Measurements from ENCODE around the gene TBCCD1.
"Not testable (repeated sequence)": the region's sequence is repeated elsewhere in the genome, so short reads cannot be mapped to it uniquely, and the experiment has no call there.

The TBCCD1 gene

GRCh38 chr3:186551387-186551786 lies 15.8 kb downstream of the TBCCD1 start:
- no peak for DNase-seq

- DNase-seq: no peak
These were observed 17.6 kb downstream of the TBCCD1 start for GRCh38 chr3:186549497-186549896.

GRCh38 chr3:186544281-186544680 lies 22.9 kb downstream of the TBCCD1 start, which contains the start of gene CRYGS:
Gene CRYGS (minus strand): TSS chr3:186544380. CDS start chr3:186544326, 54 bp downstream.
- DNase-seq: no peak

- no peak for DNase-seq
These were observed 26.3 kb downstream of the TBCCD1 start for GRCh38 chr3:186540835-186541226.

GRCh38 chr3:186540221-186540834 lies 26.8 kb downstream of the TBCCD1 start:
- peak; percentile 79 to 87 for DNase-seq

DNA sequence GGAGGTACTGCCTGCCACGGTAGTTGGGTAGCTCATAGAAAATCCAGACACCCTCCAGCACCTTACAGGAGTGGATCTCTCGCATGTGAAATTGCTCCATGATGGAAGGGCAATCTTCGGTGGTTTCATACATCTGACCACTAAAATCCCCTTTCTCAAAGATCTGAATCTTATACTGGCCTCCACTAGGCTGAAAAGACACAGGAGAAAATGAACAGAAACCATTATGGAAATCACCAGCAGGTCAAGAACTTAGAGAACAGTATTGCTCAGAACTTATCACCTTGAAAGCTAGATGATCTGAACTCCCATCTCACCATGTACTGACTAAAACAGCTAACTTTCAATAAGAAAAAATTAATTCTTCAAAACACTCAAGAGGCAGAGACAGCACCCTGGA lies 28.4 kb downstream of the TBCCD1 start:
- no peak for DNase-seq

- no peak for DNase-seq
These were observed 30.0 kb downstream of the TBCCD1 start for GRCh38 chr3:186536883-186537844.

- DNase-seq: peak; percentile 40 to 67
These were observed 32.9 kb downstream of the TBCCD1 start for GRCh38 chr3:186534113-186534669.

DNA sequence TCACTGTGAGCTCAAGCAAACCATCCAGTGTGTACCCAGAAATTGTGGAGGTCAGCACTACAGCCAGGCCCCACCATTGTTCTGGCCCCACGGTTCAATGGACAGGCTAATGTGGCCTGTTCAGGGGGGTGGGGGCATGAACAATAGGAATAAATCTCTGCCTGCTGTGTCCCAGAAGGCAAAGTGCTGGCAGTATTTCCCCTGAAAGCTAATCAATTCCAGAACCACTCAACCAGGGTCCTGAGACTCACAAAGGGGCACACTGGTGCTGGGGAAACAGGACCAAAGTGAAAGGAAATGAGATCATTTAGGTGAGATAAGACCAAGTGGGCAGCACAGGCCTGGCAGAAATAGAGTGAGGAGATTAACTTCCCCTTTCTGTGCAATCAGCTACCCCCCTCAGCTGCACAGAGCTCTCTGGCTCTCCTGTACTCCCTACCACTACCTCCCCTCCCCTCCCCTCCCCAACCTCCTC lies 34.5 kb downstream of the TBCCD1 start:
- no peak for DNase-seq

DNA sequence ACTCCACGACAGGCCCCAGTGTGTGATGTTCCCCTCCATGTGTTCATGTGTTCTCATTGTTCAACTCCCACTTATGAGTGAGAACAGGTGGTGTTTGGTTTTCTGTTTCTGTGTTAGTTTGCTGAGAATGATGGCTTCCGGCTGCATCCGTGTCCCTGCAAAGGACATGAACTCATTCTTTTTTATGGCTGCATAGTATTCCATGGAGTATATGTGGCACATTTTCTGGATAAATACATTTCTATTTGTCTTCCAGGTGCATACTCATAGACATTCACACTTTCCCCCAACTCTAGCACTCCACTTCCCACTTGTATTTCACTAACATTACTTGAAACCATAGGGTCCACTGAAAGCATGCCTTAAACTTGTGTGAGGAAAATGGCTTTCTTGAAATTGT lies 35.4 kb downstream of the TBCCD1 start:
- not testable (repeated sequence) for DNase-seq

- no peak for DNase-seq
These were observed 36.7 kb downstream of the TBCCD1 start for GRCh38 chr3:186530415-186530814.

DNA sequence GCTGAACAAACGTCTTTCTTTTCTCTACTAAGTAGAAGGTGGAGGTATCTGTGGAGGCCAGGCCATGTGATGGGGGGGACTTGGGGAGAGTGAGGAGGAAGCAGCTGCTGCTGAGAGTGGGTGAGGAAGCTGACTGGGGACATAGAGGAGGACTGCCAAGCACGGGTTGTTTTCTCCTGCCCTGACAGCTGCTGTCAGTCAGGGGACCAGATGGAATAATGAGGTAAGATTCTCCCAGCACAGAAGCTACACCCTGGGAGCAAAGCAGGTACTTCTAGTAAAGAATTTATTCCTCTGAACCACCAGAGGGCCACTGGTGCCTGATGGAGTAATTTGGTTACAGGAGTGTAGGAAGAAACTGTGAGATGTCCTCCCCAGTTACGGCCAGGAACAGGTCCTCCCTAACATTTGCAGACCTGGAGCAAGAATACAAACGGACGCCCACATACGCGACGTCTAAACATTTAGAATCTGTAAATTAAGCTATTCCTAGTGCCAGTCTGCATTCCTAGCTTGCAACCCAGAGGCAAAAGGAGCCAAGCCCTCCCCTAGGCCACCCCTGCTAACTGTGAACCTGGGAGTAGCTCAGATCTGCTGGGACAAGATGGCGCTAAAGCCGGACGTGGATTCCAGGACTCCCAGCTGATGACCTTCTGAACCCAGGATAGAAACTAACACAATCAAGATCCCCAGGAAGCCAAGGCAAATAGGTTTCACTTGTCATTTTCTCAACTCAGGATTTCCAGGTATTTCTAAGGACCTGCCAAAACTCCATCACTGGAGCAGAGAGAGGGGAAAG lies 37.7 kb downstream of the TBCCD1 start:
- DNase-seq: no peak

DNA sequence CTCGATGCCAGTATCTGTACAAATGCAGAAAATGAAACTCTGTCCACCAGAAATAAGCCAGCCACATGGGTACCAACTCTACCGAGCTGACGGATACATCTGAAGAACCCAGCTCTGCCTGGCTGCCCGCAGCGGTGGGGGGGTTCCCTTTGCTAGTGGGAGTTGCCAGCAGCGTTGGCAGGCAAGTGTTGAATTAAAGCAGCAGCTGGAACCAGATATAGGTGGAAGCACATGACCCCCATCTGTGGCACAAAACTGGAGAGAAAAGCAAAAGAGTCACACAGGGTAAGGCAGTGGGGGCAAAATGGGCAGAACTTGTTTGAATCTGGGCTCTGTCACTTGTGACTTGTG lies 40.9 kb downstream of the TBCCD1 start:
- no peak for DNase-seq

DNA sequence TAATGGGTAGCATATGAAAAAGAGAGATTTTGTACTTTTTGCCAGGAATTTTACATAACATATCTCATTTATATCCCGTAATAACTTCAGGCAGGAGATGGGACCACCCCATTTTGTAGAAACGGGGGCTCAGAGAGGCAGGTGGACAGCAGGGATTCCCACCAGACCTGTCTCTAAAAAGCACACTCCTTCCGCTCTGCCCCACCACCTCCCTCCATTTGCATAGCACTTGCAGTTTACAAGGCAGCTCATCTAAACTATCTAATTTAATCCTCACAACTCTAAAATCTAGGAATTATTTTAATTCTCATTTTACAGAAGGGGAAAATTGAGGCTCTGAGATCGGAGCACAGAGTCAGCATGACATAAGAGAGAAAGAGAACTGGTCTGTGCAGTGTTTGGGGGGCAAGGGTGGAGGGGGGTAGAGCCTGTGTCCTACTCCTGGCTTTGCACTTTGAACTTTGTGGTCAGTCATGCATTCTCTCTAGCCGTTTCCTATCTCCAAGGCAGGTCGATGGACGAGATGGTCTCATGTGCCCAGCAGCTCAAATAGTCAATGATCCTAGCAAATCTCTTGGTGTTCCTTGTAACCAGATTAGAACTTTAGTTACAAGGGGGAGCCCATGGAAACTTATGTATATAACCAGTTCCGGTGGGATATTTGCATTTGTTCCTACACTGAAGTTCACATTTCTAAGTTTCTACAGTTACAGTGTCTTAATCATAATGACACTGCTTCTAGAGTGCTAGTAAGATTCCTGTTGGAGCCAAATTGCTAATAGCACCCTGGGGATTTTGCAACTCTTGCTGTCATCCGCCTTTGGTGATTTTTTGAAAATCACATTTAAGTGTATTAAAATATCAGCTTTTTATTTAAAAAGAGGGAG lies 41.5 kb downstream of the TBCCD1 start:
- DNase-seq: no peak

DNA sequence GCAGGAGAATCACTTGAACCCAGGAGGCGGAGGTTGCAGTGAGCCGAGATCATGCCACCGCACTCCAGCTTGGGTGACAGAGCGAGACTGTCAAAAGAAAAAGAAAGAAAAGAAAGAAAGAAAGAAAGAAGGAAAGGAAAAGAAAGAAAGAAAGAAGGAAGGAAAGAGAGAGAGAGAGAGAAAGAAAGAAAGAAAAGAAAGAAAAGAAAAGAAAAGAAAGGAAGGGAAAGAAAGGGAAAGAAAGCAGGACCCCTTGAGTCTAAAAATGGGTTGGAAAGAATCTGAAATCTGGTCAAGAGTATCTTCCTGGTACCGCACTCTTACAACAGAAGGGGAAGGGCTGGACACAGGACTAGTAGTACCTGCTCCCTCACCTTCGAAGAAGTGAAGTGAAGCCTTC lies 42.5 kb downstream of the TBCCD1 start:
- no peak for DNase-seq

- no peak for DNase-seq
These were observed 43.7 kb downstream of the TBCCD1 start for GRCh38 chr3:186523434-186523833.

GRCh38 chr3:186523022-186523421 lies 44.1 kb downstream of the TBCCD1 start:
- no peak for DNase-seq

GRCh38 chr3:186520957-186521842 lies 45.9 kb downstream of the TBCCD1 start:
- peak; percentile 64 to 79 for DNase-seq

DNA sequence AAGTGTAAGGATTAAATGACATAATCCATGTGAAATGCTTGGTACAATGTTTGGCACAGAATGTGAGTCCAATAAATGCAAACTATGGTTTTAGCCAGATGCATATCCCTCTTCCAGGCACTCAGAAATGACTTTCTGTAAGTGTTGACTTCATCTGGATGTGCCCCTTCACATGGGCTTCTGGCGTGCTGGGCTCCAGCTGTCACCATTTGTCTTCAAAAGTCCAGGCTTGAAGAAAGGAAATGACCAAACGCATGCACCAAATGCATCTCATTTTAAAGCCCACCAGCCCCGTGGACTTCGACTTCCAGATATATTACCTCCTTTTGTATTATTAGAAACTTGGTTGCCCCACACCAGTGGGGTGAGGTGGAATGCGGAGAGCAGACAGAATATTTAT lies 46.7 kb downstream of the TBCCD1 start:
- no peak for DNase-seq

- peak; percentile 63 to 71 for DNase-seq
These were observed 48.0 kb downstream of the TBCCD1 start for GRCh38 chr3:186519021-186519658.

Data from activated CD4-positive, alpha-beta T cell treated with anti-CD3 and anti-CD28 coated beads, Interleukin-2, amount 50 U/mL, for 48 hours (primary cell).